SU-DHL-6 (cell line): ENCODE measurements around the gene ALG9.

Experiments
- H2AFZ ChIP-seq: fragments of 200-600 bp; sonication (generic); 2 replicates; pipeline ENCODE4 v1.6.1; 2014; ENCODE audit warnings: low read depth, mild to moderate bottlenecking, moderate library complexity, mixed read lengths, antibody characterized with exemption, low read length; ENCODE audit not compliant: severe bottlenecking
- H3F3A ChIP-seq: fragments of 200-600 bp; shearing (Covaris generic); 2 replicates; pipeline ENCODE4 v1.6.0; 2016; ENCODE audit warnings: antibody characterized with exemption, mild to moderate bottlenecking; ENCODE audit not compliant: insufficient read depth
- H3K27ac ChIP-seq: fragments of 200-600 bp; sonication (generic); 2 replicates; pipeline ENCODE4 v1.5.1; 2016; ENCODE audit warnings: low read depth, mild to moderate bottlenecking, low read length, moderate library complexity, mixed read lengths
- H3K27me3 ChIP-seq: fragments of 200-600 bp; sonication (generic), shearing (Covaris generic); 2 replicates; pipeline ENCODE4 v1.6.0; 2014; ENCODE audit warnings: mild to moderate bottlenecking, low read length
- H3K36me3 ChIP-seq: fragments of 200-600 bp; sonication (generic); 2 replicates; pipeline ENCODE4 v1.6.1; 2014; ENCODE audit warnings: mild to moderate bottlenecking, low read length, mixed read lengths
- H3K4me2 ChIP-seq: fragments of 300-600, 200-600 bp; shearing (Covaris generic), sonication (generic); 2 replicates; pipeline ENCODE4 v1.6.0; 2014; ENCODE audit warnings: low read length, low read depth, mild to moderate bottlenecking; ENCODE audit not compliant: poor library complexity, severe bottlenecking
- H3K4me3 ChIP-seq: fragments of 200-600 bp; sonication (generic); 2 replicates; pipeline ENCODE4 v1.5.1; 2014; ENCODE audit warnings: antibody characterized with exemption, low read length, mild to moderate bottlenecking, mixed read lengths; ENCODE audit not compliant: insufficient read depth, poor library complexity, severe bottlenecking
- H3K79me2 ChIP-seq: fragments of 200-600 bp; sonication (generic); 2 replicates; pipeline ENCODE4 v1.6.1; 2014; ENCODE audit warnings: mild to moderate bottlenecking, low read length, moderate library complexity; ENCODE audit not compliant: insufficient read depth
- H3K9ac ChIP-seq: fragments of 200-600 bp; sonication (generic); 2 replicates; pipeline ENCODE4 v1.7.0; 2014; ENCODE audit warnings: mild to moderate bottlenecking, low read length
- H3K9me2 ChIP-seq: fragments of 200-600 bp; sonication (generic); replicated peaks from 2 replicates; pipeline ENCODE4 v1.6.1; 2014; ENCODE audit warnings: low read length; ENCODE audit not compliant: insufficient read depth
- H3K9me3 ChIP-seq: fragments of 200-600 bp; sonication (generic); 2 replicates; pipeline ENCODE4 v1.6.1; 2014; ENCODE audit warnings: low read length, mixed read lengths; ENCODE audit not compliant: insufficient read depth
- H4K20me1 ChIP-seq: fragments of 200-600 bp; sonication (generic); 2 replicates; pipeline ENCODE4 v1.6.1; 2014; ENCODE audit warnings: low read depth, mild to moderate bottlenecking, antibody characterized with exemption, low read length, moderate library complexity, mixed read lengths
- CTCF ChIP-seq: fragments of 200-600 bp; sonication (generic); IDR thresholded peaks from one replicate; pipeline ENCODE4 v1.5.1; 2017; ENCODE audit warnings: antibody characterized with exemption, mild to moderate bottlenecking, low read length, moderate library complexity; ENCODE audit not compliant: insufficient read depth, poor library complexity, severe bottlenecking
- EZH2phosphoT487 ChIP-seq: fragments of 200-600 bp; sonication (generic), shearing (Covaris generic); conservative IDR thresholded peaks from 2 replicates; pipeline ENCODE4 v1.6.1; 2018; ENCODE audit warnings: mild to moderate bottlenecking, antibody characterized with exemption, low read length, moderate library complexity, mixed read lengths

Gene ALG9

GRCh38 chr11:111841370-111842053 lies 29.9 kb downstream of the ALG9 start:
- Histone ChIP-seq H3K27ac (no peak overlapping the region), H4K20me1 (no peaks in the 10 kb centered on the region), H3K27me3 (no peaks in the 10 kb centered on the region), H3K79me2 (no peaks in the 10 kb centered on the region), H3K4me2 (no peak overlapping the region), H3K36me3 (peaks cover 7% of the 10 kb centered on the region; the same call in 1 of the 2 replicates), H3K9me3 (no peaks in the 10 kb centered on the region), H3K9ac (no peak overlapping the region), H2AFZ (no peak overlapping the region), H3K4me3 (no peak overlapping the region), H3F3A (no peaks in the 10 kb centered on the region), H3K9me2 (no peaks in the 10 kb centered on the region)
- TF ChIP-seq EZH2phosphoT487, result no peak
- TF ChIP-seq CTCF, result peak; percentile 70

- Histone ChIP-seq H4K20me1 (no peaks in the 10 kb centered on the region), H3K4me3 (no peak overlapping the region), H3K36me3 (peaks cover 8% of the 10 kb centered on the region; the same call in 1 of the 2 replicates), H2AFZ (no peak overlapping the region), H3K79me2 (no peaks in the 10 kb centered on the region), H3F3A (no peaks in the 10 kb centered on the region), H3K27ac (no peak overlapping the region), H3K4me2 (no peak overlapping the region), H3K9me3 (no peaks in the 10 kb centered on the region), H3K27me3 (no peaks in the 10 kb centered on the region), H3K9me2 (no peaks in the 10 kb centered on the region), H3K9ac (no peak overlapping the region)
- TF ChIP-seq EZH2phosphoT487 (no peak), CTCF (no peak)
Measured at GRCh38 chr11:111840143-111840542, 31.2 kb downstream of the ALG9 start.

DNA sequence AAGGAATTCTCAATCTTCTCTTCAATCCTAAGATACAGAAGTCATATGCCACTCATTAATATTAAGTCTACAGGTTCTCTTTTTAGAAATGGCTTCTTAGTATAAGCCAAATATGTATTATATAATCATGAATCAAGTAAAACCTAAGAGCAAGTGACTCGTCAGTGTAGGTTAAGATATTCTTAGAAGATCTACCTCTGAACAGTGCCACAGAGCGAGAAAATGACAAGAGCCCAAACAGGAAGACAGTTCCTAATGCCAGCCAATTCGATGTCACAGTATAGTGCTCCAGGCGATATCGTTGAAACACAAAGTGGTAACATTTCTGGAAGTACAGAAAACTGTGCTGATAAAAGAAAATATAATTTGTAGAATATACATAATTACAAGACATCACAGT lies 33.3 kb downstream of the ALG9 start:
- Histone ChIP-seq H3K27me3 (no peaks in the 10 kb centered on the region), H3K4me3 (no peak overlapping the region), H4K20me1 (no peaks in the 10 kb centered on the region), H3K9me3 (no peaks in the 10 kb centered on the region), H3K9ac (no peak overlapping the region), H3K9me2 (no peaks in the 10 kb centered on the region), H3K27ac (no peak overlapping the region), H2AFZ (no peak overlapping the region), H3K79me2 (no peaks in the 10 kb centered on the region), H3K4me2 (no peak overlapping the region), H3K36me3 (peaks cover 8% of the 10 kb centered on the region; the same call in 1 of the 2 replicates), H3F3A (no peaks in the 10 kb centered on the region)
- TF ChIP-seq EZH2phosphoT487 (no peak), CTCF (no peak)
